Adrenal gland (tissue), 12 donors: ENCODE measurements around the gene KIF25. TPM values are rescaled to one million over a fixed set of nuclear protein-coding genes. Genes with fewer than 3 reads are reported as not detected.
A peak's percentile ranks its signal among the peaks of the same experiment; 100 is the strongest.

Experiments
- DNase-seq, 7 donors: peaks; one replicate each; pipeline ENCODE4 v3.0.0-alpha.2; 2019 to 2020
- H3K27ac ChIP-seq, 5 donors: fragments of 200-600 bp; sonication (generic) in 4 of 5; 1 replicate in 3 of 5; 2 replicates in 2 of 5; pipeline versions ENCODE4 v1.5.1 to v1.8.0; 2016 to 2020; ENCODE audit warnings: mild to moderate bottlenecking in 1 of 5
- H3K27me3 ChIP-seq: fragments of 200-600 bp; 2 replicates; pipeline ENCODE4 v1.8.0; 2021
- H3K36me3 ChIP-seq, 2 donors: fragments of 200-600 bp; replicated peaks in 1 of 2; 1 replicate in 1 of 2; 2 replicates in 1 of 2; pipeline versions ENCODE4 v1.5.1 to v1.8.0; 2018 to 2022
- H3K4me1 ChIP-seq, 2 donors: fragments of 200-600 bp; replicated peaks in 1 of 2; 1 replicate in 1 of 2; 2 replicates in 1 of 2; pipeline versions ENCODE4 v1.5.1 to v1.8.0; 2018 to 2021
- H3K4me3 ChIP-seq, 4 donors: fragments of 200-600 bp; sonication (generic) in 3 of 4; one replicate each; pipeline ENCODE4 v1.5.1; 2016 to 2018
- H3K9me3 ChIP-seq, 3 donors: fragments of 200-600 bp; sonication (generic) in 1 of 3; replicated peaks in 1 of 3; 1 replicate in 2 of 3; 2 replicates in 1 of 3; pipeline versions ENCODE4 v1.5.1 to v1.8.0; 2016 to 2021
- POLR2A ChIP-seq, 2 donors: fragments of 450-650 bp; IDR thresholded peaks; one replicate each; pipeline ENCODE4 v1.6.1; 2017; ENCODE audit warnings: antibody characterized with exemption in 2 of 2, mild to moderate bottlenecking in 2 of 2, moderate library complexity in 1 of 2
- WGBS, 4 donors: extraction: QIAGEN DNeasy Blood & Tissue Kit in 2 of 4; methylation state at CpG; one replicate each; pipeline versions ENCODE4 v1.1.5 to v1.1.7; 2013 to 2017; 5-methylcytosine and 5-hydroxymethylcytosine counted together
- intact Hi-C, 2 donors: fragments of 100-400 bp; cut with DNase I; formaldehyde crosslinking; loops; one replicate each; pipeline versions ENCODE4 v1.14.1 to v1.15.0; 2022 to 2023
- polyA plus RNA-seq, 3 donors: library from polyadenylated mRNA; stranded (reverse); fragments of 200-250 nt in 2 of 3; fragments of 350-450 nt in 1 of 3; fragmentation: Illumina TruSeq in 1 of 3; extraction: RNeasy Lipid Tissue Mini Kit (QIAGEN cat#74804) in 1 of 3; gene quantifications; one replicate each; pipeline ENCODE4 v1.2.3, GENCODE V29; 2013 to 2014
- total RNA-seq, 9 donors: library from RNA; depleted of rRNA in 4 of 9; stranded (reverse); fragments of >200 nt in 4 of 9; fragments of 120-200 nt in 1 of 9; fragmentation: NEBNext Ultra II Directional in 1 of 9; extraction: Animal tissue kit (Norgen Biotek cat#: 25700) in 1 of 9; gene quantifications; one replicate each; pipeline versions ENCODE4 v1.1.0 to v1.2.4, GENCODE V29; 2013 to 2023
- TF ChIP-seq, protein P1 (sequence below), 6 experiments: fragments of 450-650 bp in 4 of 6; fragments of 200-600 bp in 2 of 6; sonication (generic) in 1 of 6; IDR thresholded peaks; 1 replicate in 5 of 6; 2 replicates in 1 of 6; pipeline versions ENCODE4 v1.5.1 to v1.8.0; 2016 to 2021; ENCODE audit warnings: antibody characterized with exemption in 6 of 6, mild to moderate bottlenecking in 2 of 6, moderate library complexity in 1 of 6
- donor health status: healthy with polysubstance abuse.
- donor health status: Bipolar disorder and iron deficiency.
- donor health status: DM: yes; HTN: yes; CAD: no.
- donor health status: DM: no; HTN: no; CAD: no.
- donor health status: DM: no; HTN: no; CAD: no.
- donor health status: DM: yes; HTN: yes; CAD: no.

The KIF25 gene
- total and polyA plus RNA-seq, 12 donors, result 0.44 to 0.97 TPM; not detected in 10

DNA sequence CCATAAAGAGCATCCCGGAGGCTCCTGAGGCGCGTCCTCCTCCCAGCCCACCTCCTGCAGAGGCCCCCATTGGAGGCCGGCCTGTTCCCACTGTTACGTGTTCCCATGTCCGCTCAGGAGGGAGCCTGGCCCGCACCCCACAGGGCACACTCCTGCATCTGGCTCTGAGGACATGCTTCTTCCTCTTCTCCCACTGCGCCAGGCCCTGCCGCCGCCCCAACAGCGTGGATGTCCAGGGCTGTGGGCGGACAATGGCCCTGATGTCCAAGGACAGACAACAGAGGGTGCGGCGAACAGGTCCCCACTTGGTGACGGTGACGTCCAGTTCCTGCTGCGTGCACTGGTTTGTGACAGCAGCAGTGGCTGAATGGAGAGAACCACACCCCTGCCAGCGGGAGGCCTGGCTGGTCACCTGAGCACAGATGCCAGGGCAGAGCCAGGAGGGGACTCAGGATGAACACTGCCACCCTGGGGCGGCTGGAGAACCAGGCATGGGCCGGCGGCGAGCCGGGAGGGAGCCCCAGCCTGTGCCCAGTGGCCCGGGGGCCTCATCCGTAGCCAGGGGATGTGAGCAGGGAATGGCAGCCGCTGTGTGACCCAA, 54.9 kb downstream of the KIF25 start:
- DNase-seq, result no peak
- Histone ChIP-seq H3K4me1 (no peaks in the 10 kb centered on the region), H3K36me3 (no peaks in the 10 kb centered on the region), H3K4me3 (no peak overlapping the region), H3K9me3 (no peaks in the 10 kb centered on the region), H3K27ac (no peak overlapping the region), H3K27me3 (no peaks in the 10 kb centered on the region)
- intact Hi-C loops, result no loop called here
- 94 to 98% (median 95%) methylated on average over 8 to 26 of the region's 26 CpGs for WGBS, 4 donors
- no peak for TF ChIP-seq POLR2A (IDR thresholded peaks at IDR 0.05)
- TF ChIP-seq, protein P1, sequence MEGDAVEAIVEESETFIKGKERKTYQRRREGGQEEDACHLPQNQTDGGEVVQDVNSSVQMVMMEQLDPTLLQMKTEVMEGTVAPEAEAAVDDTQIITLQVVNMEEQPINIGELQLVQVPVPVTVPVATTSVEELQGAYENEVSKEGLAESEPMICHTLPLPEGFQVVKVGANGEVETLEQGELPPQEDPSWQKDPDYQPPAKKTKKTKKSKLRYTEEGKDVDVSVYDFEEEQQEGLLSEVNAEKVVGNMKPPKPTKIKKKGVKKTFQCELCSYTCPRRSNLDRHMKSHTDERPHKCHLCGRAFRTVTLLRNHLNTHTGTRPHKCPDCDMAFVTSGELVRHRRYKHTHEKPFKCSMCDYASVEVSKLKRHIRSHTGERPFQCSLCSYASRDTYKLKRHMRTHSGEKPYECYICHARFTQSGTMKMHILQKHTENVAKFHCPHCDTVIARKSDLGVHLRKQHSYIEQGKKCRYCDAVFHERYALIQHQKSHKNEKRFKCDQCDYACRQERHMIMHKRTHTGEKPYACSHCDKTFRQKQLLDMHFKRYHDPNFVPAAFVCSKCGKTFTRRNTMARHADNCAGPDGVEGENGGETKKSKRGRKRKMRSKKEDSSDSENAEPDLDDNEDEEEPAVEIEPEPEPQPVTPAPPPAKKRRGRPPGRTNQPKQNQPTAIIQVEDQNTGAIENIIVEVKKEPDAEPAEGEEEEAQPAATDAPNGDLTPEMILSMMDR (IDR thresholded peaks at IDR 0.05), result no peak

DNA sequence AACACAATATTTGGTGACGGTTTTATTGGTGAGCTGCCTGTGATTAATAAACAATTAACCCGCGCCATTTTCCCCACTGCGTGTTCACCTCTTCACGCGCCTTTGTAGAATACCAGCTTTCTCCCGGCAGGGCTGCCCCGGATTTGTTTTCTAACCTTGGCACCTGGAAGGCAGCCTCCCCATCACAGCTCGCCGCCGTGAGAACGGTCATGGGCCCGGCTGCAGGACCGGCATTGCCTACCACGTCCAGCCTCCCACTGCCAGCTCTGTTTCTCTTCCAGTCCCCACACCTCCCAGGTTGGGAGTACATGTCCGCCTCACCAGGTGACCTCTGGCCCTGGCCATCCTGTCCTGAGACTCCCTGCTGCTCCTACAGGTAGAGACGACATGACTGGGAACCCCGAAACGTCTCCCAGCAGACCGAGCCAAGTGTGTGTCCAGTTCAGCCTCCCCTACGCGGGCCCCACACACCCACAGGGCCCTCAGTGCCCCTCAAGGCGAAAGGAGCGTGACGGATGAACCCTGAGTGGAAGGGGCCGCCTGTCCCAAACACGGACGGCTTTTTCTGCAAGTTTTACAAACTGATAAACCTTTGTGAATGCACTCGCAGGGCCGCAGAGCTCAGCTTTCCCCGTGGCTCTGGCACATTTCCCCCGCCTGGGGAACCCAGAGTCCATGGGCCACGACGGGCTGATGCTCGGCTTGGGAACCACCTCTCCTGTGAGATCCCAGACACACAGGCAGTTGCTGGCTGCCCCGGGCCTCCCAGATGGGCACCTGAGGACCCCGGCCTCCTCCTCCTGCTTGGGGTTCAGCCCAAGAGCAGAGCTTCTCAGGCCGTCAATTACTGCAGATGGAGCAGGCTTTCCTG, 55.9 kb downstream of the KIF25 start:
- 85 to 91% (median 88%) methylated on average over 29 to 38 of the region's 38 CpGs for WGBS, 4 donors
- Histone ChIP-seq H3K27me3 (no peaks in the 10 kb centered on the region), H3K36me3 (no peaks in the 10 kb centered on the region), H3K27ac (no peak overlapping the region), H3K4me1 (no peaks in the 10 kb centered on the region), H3K4me3 (no peak overlapping the region), H3K9me3 (no peaks in the 10 kb centered on the region)
- intact Hi-C loops, result no loop called here
- DNase-seq, result no peak
- no peak for TF ChIP-seq POLR2A (IDR thresholded peaks at IDR 0.05)
- TF ChIP-seq, protein P1 (IDR thresholded peaks at IDR 0.05), result no peak

DNA sequence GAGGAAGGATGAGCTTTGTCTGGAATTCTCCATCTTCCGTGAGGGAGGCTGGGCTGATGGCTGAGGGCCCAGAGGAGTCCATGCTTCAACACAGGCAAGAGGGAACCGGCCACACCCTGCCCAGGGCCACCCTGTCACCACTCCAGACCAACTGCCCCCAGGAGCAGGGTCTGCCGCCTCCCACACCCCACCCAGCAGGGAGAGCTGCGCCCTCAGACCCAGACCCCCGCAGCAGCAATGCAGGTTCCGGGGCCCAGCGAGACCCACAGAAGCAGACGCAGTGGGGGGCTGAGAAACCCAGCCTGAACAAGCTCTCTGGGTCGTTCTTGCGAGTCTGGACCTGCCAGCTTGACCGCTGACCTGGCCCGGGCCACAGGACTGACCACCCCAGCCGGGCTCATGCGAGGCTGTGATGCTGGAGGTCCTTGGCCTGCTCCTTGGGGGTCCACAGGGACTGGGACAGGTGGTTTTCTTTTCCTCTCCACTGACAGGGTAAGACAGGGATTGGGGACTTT, 56.5 kb downstream of the KIF25 start:
- no peak overlapping the region for H3K27ac ChIP-seq
- TF ChIP-seq, protein P1 (IDR thresholded peaks at IDR 0.05), result no peak
- no peak for TF ChIP-seq POLR2A (IDR thresholded peaks at IDR 0.05)
- no peaks in the 10 kb centered on the region for H3K4me1 ChIP-seq
- WGBS, 4 donors, result 88 to 95% (median 94%) methylated on average over 13 to 14 of the region's 14 CpGs; no CpG with 5 or more reads in 1 of the 4 donors
- H3K36me3 ChIP-seq, result no peaks in the 10 kb centered on the region
- no peak for DNase-seq
- no peak overlapping the region for H3K4me3 ChIP-seq
- intact Hi-C loops, result no loop called here
- no peaks in the 10 kb centered on the region for H3K27me3 ChIP-seq
- no peaks in the 10 kb centered on the region for H3K9me3 ChIP-seq

DNA sequence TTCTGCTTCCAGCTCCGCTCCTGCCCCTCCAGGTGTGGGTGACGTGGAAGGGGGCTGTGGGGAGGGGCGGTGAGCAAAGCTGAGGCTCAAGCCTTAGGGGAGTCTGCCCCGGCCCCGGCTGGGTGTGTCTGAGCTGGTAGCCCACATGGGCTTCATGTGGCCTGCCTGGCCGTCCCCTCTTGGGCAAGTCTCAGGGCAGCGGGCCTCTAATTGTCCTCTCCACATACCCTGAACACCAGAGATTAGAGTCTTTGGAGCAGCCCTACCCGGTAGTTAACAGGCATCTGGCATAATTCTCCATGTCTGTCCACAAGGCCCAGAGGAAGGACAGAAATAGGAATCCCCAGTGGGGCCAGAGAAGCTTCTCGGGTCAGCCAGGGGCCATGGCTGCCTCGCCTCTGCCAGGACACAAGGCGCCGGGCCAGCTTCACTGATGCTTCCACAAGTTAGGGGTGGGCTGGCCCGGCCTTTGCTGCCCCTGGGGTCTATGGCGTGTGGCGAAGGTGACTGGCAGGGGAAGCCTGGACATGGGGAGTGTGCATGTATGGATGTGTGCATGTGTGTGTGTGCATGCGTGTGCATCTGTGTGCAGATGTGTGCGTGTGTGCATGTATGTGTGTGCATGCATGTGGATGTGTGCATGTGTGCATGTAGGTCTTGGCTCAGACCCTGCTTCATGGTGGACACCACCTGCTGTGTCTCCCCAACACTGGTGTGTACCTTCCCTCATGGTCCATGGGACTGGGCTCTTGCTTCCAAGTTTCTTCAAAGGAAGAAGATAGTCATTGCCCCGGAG, 57.5 kb downstream of the KIF25 start:
- Histone ChIP-seq H3K4me1 (no peaks in the 10 kb centered on the region), H3K27me3 (no peaks in the 10 kb centered on the region), H3K27ac (no peak overlapping the region), H3K9me3 (no peaks in the 10 kb centered on the region), H3K4me3 (no peak overlapping the region), H3K36me3 (no peaks in the 10 kb centered on the region)
- 39 to 75% (median 62%) methylated on average over 8 to 18 of the region's 18 CpGs for WGBS, 4 donors
- DNase-seq, result peak in 3 of 7 donors; percentile 25 to 65 (median 45)
- intact Hi-C loops, result no loop called here
- TF ChIP-seq, protein P1 (IDR thresholded peaks at IDR 0.05), result no peak
- no peak for TF ChIP-seq POLR2A (IDR thresholded peaks at IDR 0.05)
